Measurements from ENCODE around the gene COX7A2.
A peak's percentile ranks its signal among the peaks of the same experiment; 100 is the strongest.

The COX7A2 gene

DNA sequence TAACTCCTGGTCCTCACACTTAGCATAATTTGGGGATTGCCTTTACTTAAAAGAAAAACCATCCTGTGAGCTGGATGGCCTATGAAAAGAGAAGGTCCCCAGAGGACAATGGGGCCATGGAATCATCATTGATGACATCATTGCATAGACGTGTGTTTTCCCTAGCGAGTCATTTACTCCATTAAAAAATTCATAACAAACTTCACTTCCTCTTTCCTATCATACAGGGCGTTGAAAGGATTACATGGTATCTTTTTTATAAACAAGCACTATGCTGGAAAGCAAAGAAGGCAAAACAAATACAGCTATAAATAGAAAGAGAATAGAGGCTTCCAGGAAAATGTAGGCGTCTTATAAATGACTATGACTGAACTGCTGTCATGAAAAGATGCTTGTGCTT lies 26.4 kb downstream of the COX7A2 start:
- no peak overlapping the region for H3K27ac Mint-ChIP-seq
- H3K4me3 Mint-ChIP-seq: no peak overlapping the region
- peaks cover 51% of the 10 kb centered on the region for H3K27me3 Mint-ChIP-seq
- H3K4me1 Mint-ChIP-seq (ENCODE audit: low read depth): peaks cover 9% of the 10 kb centered on the region
- no peaks in the 10 kb centered on the region for H3K36me3 Mint-ChIP-seq (ENCODE audit: low read depth)
- H3K9me3 Mint-ChIP-seq: no peaks in the 10 kb centered on the region

DNA sequence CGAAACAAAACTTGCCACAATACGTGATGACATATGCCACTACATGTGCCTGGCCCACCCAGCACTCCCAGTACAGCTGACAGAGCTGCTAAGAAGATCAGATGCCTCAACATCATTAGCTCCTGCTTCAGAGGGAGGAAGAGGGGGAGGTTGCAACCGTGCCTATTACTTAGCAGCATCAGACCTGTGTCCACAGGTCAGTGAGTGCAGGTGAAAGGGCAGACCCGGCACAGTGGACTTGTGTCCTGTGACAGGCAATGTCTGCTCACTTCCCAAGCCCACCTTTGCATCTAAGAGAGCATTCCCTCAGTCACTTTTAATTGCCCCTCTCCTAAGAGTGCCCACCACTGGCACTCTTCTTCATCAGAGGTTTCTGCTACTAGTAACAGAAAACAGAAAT lies 28.3 kb downstream of the COX7A2 start:
- Mint-ChIP-seq H3K9me3 (no peaks in the 10 kb centered on the region), H3K27me3 (peaks cover 62% of the 10 kb centered on the region), H3K4me1 (ENCODE audit: low read depth) (peaks cover 9% of the 10 kb centered on the region), H3K36me3 (ENCODE audit: low read depth) (no peaks in the 10 kb centered on the region), H3K27ac (no peak overlapping the region), H3K4me3 (no peak overlapping the region)

DNA sequence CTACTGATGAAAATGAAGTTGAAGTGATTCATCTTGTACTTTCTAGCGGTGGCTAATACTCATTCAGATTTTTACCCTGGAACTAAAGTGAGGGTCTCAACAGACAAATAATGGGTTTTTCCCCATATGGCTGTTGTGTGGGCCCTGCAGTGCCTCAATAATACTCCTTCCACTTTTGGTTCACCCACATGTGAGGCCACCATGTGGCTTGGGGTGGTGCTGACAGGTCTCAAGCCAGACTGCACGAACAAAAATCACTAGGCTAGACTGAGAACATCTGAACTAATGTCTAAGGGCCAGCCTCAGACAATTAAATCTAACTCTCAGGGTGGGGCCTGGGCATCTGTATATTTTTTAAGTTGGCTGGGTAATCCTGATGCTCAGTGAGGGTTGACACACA lies 29.9 kb downstream of the COX7A2 start:
- H3K4me1 Mint-ChIP-seq (ENCODE audit: low read depth): peaks cover 14% of the 10 kb centered on the region

DNA sequence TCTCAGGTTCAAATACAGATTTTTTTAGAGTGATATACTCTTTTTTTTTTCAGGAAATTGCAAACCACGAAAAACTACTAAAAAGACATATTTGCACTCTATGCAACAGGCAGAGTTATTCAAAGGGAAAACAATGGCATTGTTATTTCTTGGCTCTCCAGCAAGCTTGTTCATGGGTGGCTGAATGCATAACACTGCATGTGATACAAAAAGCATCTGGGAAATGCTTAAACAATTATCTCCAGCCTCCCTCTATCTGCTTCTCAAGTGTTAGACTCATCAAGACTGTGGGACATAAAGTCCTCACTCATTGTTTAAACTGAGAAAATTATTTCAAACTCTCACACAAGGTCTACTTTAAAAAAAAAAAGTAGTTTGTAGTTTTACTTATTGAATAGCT lies 30.5 kb downstream of the COX7A2 start:
- H3K27ac Mint-ChIP-seq: no peak overlapping the region
- no peaks in the 10 kb centered on the region for H3K36me3 Mint-ChIP-seq (ENCODE audit: low read depth)
- no peaks in the 10 kb centered on the region for H3K9me3 Mint-ChIP-seq
- H3K4me3 Mint-ChIP-seq: no peak overlapping the region
- peaks cover 20% of the 10 kb centered on the region for H3K4me1 Mint-ChIP-seq (ENCODE audit: low read depth)
- H3K27me3 Mint-ChIP-seq: peaks cover 65% of the 10 kb centered on the region

More for the DNA sequence above, 29.9 kb downstream of the COX7A2 start:
- peaks cover 61% of the 10 kb centered on the region for H3K27me3 Mint-ChIP-seq
- no peak overlapping the region for H3K4me3 Mint-ChIP-seq
- H3K9me3 Mint-ChIP-seq: no peaks in the 10 kb centered on the region
- H3K27ac Mint-ChIP-seq: no peak overlapping the region
- H3K36me3 Mint-ChIP-seq (ENCODE audit: low read depth): no peaks in the 10 kb centered on the region

DNA sequence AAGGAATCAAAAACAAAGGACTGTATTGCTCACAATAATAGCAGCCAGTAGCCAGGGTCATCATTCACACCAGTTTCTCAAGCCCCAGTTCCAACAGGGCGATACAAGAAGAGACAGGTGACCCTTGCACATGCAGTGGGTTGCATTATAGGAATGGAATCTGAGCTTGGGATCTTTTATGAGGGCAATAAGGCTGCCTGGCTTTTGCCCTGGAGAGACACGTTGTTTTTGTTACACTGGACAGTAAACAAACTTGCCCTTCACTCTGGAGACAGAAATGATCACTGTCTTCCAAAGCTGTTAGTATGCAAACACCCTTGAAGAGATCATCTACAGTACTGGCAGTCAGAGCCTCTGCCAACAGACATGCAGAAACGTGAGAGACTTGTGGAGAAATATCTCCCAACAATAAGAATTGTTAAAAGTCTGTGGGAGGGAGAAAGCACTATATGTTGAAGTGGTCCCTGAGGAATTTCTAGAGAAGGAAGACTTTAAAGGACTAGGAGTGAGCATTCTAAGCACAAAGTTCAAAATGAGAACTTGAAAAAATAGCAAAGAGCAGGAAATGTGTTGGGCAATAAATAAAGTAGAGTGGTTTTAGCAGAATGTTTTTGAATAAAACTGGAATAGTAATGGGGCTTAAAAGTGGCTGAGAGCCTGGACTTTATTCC lies 31.5 kb downstream of the COX7A2 start:
- H3K27ac Mint-ChIP-seq: no peak overlapping the region
- no peaks in the 10 kb centered on the region for H3K36me3 Mint-ChIP-seq (ENCODE audit: low read depth)
- peaks cover 22% of the 10 kb centered on the region for H3K4me1 Mint-ChIP-seq (ENCODE audit: low read depth)
- H3K27me3 Mint-ChIP-seq: peaks cover 66% of the 10 kb centered on the region
- H3K4me3 Mint-ChIP-seq: no peak overlapping the region
- H3K9me3 Mint-ChIP-seq: no peaks in the 10 kb centered on the region

DNA sequence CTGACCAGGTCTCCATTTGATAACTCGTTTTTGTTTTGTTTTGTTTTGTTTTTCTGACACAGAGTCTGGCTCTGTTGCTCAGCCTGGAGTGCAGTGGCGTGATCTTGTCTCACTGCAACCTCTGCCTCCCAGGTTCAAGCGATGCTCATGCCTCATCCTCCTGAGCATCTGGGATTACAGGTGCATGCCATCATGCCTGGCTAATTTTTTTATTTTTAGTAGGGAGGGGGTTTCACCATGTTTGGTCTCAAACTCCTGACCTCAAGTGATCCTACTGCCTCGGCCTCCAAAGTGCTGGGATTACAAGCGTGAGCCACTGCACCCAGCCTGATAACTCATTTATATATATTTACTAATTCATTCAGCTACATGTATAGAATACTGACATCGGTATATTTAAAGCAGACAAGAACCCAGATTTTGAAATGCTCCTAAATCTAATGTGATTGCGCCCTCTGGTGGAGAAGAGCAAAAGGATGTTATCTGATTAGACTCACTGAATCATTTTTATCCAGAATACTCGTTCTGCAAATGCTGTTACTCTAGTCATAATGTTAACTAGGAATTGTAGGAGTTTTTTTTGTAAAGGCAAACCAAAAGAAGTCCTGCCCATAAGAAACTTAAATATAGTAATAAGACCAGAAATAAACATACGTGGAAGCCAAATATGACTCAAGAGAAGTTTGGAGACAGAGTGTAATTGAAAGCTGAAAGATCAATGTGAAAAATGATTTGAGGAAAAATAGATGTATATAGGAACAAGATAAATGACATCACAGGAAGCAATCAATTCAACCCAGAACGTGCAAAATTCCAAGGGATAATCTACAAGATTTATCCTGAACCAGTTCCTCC lies 32.5 kb downstream of the COX7A2 start:
- H3K4me1 Mint-ChIP-seq (ENCODE audit: low read depth): peaks cover 29% of the 10 kb centered on the region
- H3K9me3 Mint-ChIP-seq: no peaks in the 10 kb centered on the region
- no peaks in the 10 kb centered on the region for H3K36me3 Mint-ChIP-seq (ENCODE audit: low read depth)
- no peak overlapping the region for H3K4me3 Mint-ChIP-seq
- H3K27ac Mint-ChIP-seq: no peak overlapping the region
- H3K27me3 Mint-ChIP-seq: peaks cover 68% of the 10 kb centered on the region

DNA sequence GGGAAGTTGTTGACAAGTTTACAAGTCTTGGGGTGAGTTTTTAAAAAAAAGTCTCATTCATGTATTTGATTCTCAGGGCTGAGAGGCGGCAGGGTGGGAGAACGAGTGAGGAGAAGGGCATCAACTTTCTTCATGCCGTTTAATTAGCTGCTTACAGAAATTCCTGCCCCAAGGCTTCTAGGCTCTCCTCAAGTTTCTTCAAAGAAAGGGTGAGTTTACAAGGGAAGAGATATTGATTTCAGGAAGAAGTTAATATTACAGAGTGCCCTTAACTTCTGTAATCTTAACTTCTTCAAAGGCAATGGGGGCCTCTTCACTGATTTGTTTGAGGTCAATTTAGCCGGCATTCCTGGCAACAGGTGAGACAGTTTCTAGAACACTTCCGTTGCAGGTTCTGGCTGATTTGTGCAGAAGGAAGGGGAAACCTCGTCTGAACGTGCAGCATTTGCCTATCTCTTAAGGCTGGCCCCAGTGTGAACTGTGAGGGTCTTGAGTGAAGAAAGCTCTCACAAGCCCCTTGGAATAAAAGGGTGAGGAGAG lies 34.3 kb downstream of the COX7A2 start:
- Mint-ChIP-seq H3K9me3 (no peaks in the 10 kb centered on the region), H3K4me1 (ENCODE audit: low read depth) (peaks cover 48% of the 10 kb centered on the region), H3K36me3 (ENCODE audit: low read depth) (no peaks in the 10 kb centered on the region), H3K4me3 (no peak overlapping the region), H3K27ac (no peak overlapping the region), H3K27me3 (peaks cover 77% of the 10 kb centered on the region)

DNA sequence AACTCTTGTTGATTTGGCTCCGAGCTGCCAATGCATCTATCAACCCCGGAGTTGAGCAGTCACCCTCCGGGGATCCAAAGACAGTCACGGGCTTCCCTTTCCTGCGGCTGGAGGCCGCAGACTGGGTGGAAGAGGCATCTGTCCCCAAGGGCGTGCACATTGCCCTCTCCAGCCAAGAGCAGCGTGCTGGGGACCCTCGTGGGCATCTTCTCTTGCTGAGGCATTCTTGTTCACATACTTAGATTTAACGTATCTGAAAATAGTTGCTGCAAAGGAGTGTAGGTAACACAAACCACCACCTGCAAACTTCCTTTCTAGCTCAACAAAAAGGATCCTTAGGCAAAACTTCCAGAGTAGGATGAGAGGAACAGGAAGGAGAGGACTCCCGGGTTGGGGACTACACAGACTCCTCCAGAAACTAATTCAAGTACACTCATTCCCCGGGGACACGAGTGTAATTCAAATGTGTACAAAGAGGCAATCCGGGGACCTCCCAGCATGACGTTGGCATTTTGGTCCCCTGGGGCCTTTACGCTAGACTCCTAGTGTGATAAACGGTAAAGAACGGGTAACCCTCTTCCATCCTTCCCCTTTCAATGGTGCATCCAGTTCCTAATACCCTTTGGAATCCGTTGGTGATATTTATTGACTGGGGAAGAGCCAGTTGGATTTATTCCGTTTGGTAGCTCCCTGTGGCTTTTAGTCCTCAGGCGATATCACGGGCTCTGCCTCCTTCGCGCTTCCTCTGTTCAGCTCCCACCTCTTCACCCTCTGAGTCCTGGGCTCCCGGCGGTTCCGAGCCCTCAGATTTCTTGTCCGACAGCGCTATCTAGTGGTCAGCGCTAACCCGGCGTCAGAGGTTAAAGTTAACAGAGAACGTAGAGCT lies 35.1 kb downstream of the COX7A2 start:
- H3K9me3 Mint-ChIP-seq: no peaks in the 10 kb centered on the region
- H3K4me3 Mint-ChIP-seq: peak overlapping the region; percentile 65
- H3K36me3 Mint-ChIP-seq (ENCODE audit: low read depth): no peaks in the 10 kb centered on the region
- peaks cover 51% of the 10 kb centered on the region for H3K4me1 Mint-ChIP-seq (ENCODE audit: low read depth)
- H3K27me3 Mint-ChIP-seq: peaks cover 85% of the 10 kb centered on the region
- H3K27ac Mint-ChIP-seq: no peak overlapping the region

DNA sequence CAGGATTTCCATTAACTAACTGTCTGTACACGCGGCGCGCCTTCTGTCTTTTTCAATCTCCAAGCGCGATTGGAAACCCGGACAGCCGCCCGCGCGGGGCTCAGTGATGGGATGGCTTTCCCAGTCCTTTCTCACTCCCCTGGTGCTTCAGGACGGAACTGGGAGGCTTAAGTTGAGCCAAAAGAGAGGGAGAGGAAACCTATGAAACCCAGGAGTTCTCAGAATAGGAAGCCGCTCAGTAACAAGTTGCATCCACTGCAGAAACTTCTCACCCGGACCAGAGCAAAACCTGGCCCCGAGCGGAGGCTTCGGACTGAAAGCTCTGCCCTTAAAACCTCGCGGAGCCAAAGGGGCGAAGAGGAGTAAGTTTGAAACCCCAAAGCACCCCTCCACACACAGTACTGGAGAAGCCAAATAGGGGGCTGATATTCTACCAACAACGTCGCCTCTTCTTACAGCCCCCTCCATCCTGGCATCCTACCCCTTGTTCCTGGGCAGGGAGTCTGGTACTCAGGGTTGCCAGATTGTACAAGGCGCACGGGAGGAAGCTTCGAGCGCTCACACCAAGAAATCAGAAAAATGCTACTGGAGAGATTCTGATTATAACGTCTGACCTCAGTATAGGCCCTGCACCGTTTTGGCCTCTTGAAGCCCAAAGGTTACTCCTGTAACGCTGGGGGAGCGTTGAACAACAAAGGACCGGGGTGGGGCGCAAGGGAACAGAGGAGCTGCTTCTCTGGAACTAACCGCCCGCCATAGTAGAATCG lies 36.8 kb downstream of the COX7A2 start:
- Mint-ChIP-seq H3K4me3 (peak overlapping the region; percentile 59), H3K27ac (no peak overlapping the region), H3K4me1 (ENCODE audit: low read depth) (peaks cover 56% of the 10 kb centered on the region), H3K36me3 (ENCODE audit: low read depth) (no peaks in the 10 kb centered on the region), H3K9me3 (no peaks in the 10 kb centered on the region), H3K27me3 (peaks cover 90% of the 10 kb centered on the region)

DNA sequence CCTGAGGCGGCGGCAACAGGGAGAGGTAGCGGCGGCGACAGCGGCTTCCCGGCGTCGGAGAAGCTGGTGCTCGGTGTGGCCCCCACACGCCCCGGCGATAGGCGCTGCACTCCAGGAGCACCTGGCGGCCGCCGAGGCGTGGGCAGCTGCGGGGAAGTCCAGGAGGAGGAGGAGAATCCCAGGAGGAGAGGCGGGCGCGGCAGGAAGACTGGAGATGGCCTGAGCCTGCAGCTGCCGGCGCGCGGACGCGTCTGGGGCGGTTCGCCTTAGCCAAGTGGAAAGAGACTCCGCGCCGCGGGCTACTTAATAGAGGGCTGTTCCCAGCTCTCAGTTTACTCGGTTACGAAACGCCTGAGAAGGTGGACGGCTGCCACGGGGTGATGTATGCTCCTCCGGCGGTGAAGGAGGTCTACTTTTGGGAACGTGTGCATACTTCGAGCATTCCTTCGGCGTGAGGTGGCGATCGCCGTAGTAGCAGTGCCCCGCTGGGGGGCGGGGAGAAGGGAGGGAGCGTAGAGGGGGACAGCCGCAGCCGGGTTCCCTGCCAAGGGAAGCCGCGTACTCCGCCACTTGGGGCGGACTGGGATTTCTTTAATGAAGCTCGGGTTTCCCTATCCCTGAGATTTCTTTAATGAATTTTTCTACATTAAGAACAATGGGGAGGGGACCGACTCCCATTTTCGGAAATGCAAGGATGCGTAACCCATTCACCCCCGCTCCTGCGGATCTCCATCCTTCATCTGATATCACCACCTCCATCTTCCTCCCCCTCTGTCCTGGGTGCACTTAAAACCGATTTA lies 37.6 kb downstream of the COX7A2 start, which contains the start of gene COL12A1:
Gene COL12A1 (minus strand): TSS at position 278 of the 800 bp plus-strand sequence. CDS start 3,261 bp downstream, outside the sequence.
- Mint-ChIP-seq H3K27me3 (peaks cover 92% of the 10 kb centered on the region), H3K4me3 (peak within 1 kb of the TSS; percentile 66), H3K27ac (peak within 1 kb of the TSS; percentile 41)

DNA sequence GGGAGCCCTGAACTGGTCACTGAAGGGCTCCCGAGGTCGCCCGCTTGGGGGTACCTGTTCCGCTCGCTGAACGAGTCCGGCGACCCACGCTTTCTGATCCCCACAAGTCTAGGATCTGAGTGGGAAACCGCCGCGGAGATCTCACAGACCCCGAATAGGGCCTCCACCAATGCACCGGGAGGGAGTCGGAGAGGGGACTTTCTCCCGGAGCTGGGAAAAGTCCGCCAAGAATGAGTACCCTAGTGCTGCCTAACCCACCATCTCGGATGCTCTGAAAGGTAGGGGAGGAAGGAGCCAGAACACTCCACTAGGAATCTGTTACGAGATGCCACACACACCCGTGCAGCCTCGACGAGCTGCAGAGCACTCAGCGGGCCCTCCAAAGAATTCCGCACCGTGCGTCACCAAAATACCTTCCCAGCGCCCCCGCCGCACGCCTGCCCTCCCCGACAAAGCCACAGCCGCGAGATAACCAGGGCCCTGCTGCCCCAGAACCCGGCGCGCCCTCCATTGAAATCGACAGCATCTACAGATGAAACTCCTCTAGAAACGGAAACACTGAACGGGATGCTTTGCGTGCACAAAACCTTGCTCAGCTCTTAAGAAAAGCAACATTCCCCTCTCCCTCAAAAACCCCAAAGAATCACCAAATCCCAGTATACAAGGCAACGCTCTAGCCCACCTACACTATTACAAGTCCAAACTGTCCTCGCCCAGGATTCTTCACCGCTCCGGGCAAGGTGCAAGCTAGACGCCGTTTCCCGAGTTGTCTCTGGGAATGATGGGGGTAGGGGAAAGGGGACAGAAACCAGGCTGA lies 38.4 kb downstream of the COX7A2 start:
- H3K4me3 Mint-ChIP-seq: peak overlapping the region; percentile 66
- peaks cover 90% of the 10 kb centered on the region for H3K27me3 Mint-ChIP-seq
- H3K4me1 Mint-ChIP-seq (ENCODE audit: low read depth): peaks cover 56% of the 10 kb centered on the region
- no peaks in the 10 kb centered on the region for H3K9me3 Mint-ChIP-seq
- H3K36me3 Mint-ChIP-seq (ENCODE audit: low read depth): no peaks in the 10 kb centered on the region
- peak overlapping the region; percentile 41 for H3K27ac Mint-ChIP-seq

More for the DNA sequence above, 37.6 kb downstream of the COX7A2 start, which contains the start of gene COL12A1:
- no peaks in the 10 kb centered on the region for H3K9me3 Mint-ChIP-seq
- H3K36me3 Mint-ChIP-seq (ENCODE audit: low read depth): no peaks in the 10 kb centered on the region
- H3K4me1 Mint-ChIP-seq (ENCODE audit: low read depth): peaks cover 56% of the 10 kb centered on the region

DNA sequence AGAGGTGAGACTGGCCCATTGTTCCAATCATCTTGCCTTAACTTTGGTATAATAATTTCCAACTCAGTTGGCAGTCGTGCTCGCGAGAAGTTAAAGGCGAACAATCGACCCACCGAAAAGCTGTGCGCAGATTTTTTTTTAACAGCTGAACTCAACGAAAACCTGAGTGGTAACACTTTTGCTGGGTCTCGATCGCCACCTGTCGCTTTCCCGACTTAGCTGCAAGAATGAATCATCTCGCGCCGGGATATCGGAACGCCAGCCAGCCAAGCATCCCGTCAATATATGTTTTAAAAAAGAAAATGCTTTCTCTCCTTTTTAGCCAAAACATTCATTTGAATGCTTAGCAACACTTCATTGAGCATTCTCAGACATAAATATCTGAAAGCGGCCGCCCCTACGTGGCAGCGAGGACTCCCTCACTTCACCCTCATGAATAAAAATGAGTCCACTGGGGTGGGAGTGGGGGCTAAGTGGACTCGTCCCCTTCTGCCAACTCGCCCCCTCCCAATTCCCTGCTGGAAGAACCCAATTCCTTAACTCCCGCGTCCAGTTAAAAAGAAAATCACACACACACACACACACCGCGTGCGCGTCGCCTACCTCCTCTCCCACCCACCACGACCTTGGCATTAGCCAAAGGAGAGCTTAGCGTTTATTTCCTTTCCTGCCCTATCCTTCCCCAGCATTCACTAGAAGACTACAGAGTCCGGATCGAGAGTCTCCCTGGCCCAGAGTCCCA lies 39.2 kb downstream of the COX7A2 start:
- peaks cover 91% of the 10 kb centered on the region for H3K27me3 Mint-ChIP-seq
- no peak overlapping the region for H3K27ac Mint-ChIP-seq
- H3K4me3 Mint-ChIP-seq: peak overlapping the region; percentile 59
- no peaks in the 10 kb centered on the region for H3K36me3 Mint-ChIP-seq (ENCODE audit: low read depth)
- peaks cover 56% of the 10 kb centered on the region for H3K4me1 Mint-ChIP-seq (ENCODE audit: low read depth)
- H3K9me3 Mint-ChIP-seq: no peaks in the 10 kb centered on the region
